Measurements from ENCODE around the gene GRM7.

GRCh38 chr3:7640787-7641186 is 779.9 kb downstream of the GRM7 start:
- TF ChIP-seq GATA2 (IDR thresholded peaks at IDR 0.05; ENCODE audit: low read depth, low read length) (no peak), GATA3 (IDR thresholded peaks at IDR 0.05; ENCODE audit: low read depth, low read length) (no peak)

All from SH-SY5Y (cell line).